Muscle of back (tissue), 13 donors: ENCODE results near the gene PPIC. TPM values are rescaled to one million over a fixed set of nuclear protein-coding genes. Genes with fewer than 3 reads are reported as not detected.

ENCODE experiments used
- DNase-seq, 3 donors: peaks; one replicate each; pipeline versions ENCODE4 v3.0.0 to v3.0.0-alpha.2; 2013
- long read RNA-seq, 9 donors: transcript quantifications; one replicate each; lab custom pipeline, GENCODE V29; 2026
- polyA plus RNA-seq, 10 donors: library from polyadenylated mRNA; unstranded; fragments of 120-200 nt; gene quantifications; one replicate each; pipeline ENCODE4 v1.2.1, GENCODE V29; 2013; ENCODE audit not compliant: insufficient read length in 10 of 10

Gene PPIC
- 10 to 100 TPM; 25.8 to 42.8 (median 33.6) TPM for polyA plus RNA-seq
- long read RNA-seq, donor 1, transcript PPIC-201 (5 exons, 1,380 nt) = major isoform, 12 of 12 reads
- long read RNA-seq, donor 1, partial matches to known transcripts = 0 of 12 reads
- long read RNA-seq, donor 1, other reads (novel, unspliced or antisense) = 0 of 12 reads
- long read RNA-seq, donor 2, transcript PPIC-201 (5 exons, 1,380 nt) = major isoform, 11 of 12 reads
- long read RNA-seq, donor 2, partial matches to known transcripts = 0 of 12 reads
- long read RNA-seq, donor 2, other reads (novel, unspliced or antisense) = 0 of 12 reads
- long read RNA-seq, donor 3 = 0 reads
- long read RNA-seq, donor 4, transcript PPIC-201 (5 exons, 1,380 nt) = major isoform, 14 of 25 reads
- long read RNA-seq, donor 4, partial matches to known transcripts = 11 of 25 reads
- long read RNA-seq, donor 4, other reads (novel, unspliced or antisense) = 0 of 25 reads
- long read RNA-seq, donor 5, transcript PPIC-201 (5 exons, 1,380 nt) = major isoform, 31 of 55 reads
- long read RNA-seq, donor 5, partial matches to known transcripts = 23 of 55 reads
- long read RNA-seq, donor 5, other reads (novel, unspliced or antisense) = 0 of 55 reads
- long read RNA-seq, donor 6, transcript PPIC-201 (5 exons, 1,380 nt) = major isoform, 24 of 39 reads
- long read RNA-seq, donor 6, partial matches to known transcripts = 12 of 39 reads
- long read RNA-seq, donor 6, other reads (novel, unspliced or antisense) = 0 of 39 reads
- long read RNA-seq, donor 7, transcript PPIC-201 (5 exons, 1,380 nt) = major isoform, 12 of 20 reads
- long read RNA-seq, donor 7, partial matches to known transcripts = 8 of 20 reads
- long read RNA-seq, donor 7, other reads (novel, unspliced or antisense) = 0 of 20 reads
- long read RNA-seq, donor 8, transcript PPIC-201 (5 exons, 1,380 nt) = major isoform, 8 of 19 reads
- long read RNA-seq, donor 8, partial matches to known transcripts = 10 of 19 reads
- long read RNA-seq, donor 8, other reads (novel, unspliced or antisense) = 0 of 19 reads
- long read RNA-seq, donor 9, partial matches to known transcripts = 0 of 2 reads
- long read RNA-seq, donor 9, other reads (novel, unspliced or antisense) = 0 of 2 reads

- peak; percentile 70 to 95 (median 90) for DNase-seq
Observed at GRCh38 chr5:123036391-123037103, at the start of gene PPIC. Gene PPIC, minus strand, starts transcription at chr5:123036725. Its CDS starts 100 bp downstream, at chr5:123036625.

GRCh38 chr5:123085638-123086286 is 49.2 kb upstream of the PPIC start:
- no peak for DNase-seq

- no peak for DNase-seq
Observed at GRCh38 chr5:123084730-123085605, 48.4 kb upstream of the PPIC start.

GRCh38 chr5:123083298-123083697 is 46.8 kb upstream of the PPIC start:
- no peak for DNase-seq

GRCh38 chr5:123080215-123080614 is 43.7 kb upstream of the PPIC start:
- no peak for DNase-seq

- no peak for DNase-seq
Observed at GRCh38 chr5:123075521-123076163, 39.1 kb upstream of the PPIC start.

GRCh38 chr5:123068368-123068938 is 31.9 kb upstream of the PPIC start:
- DNase-seq = peak in 1 of 3 donors; percentile 52

GRCh38 chr5:123066016-123066415 is 29.5 kb upstream of the PPIC start:
- DNase-seq = no peak

- DNase-seq = no peak
Observed at GRCh38 chr5:123059455-123059854, 22.9 kb upstream of the PPIC start.

GRCh38 chr5:123051206-123051605 is 14.7 kb upstream of the PPIC start:
- no peak for DNase-seq

- no peak for DNase-seq
Observed at GRCh38 chr5:123047706-123048105, 11.2 kb upstream of the PPIC start.

GRCh38 chr5:123046222-123046621 is 9.7 kb upstream of the PPIC start:
- no peak for DNase-seq

GRCh38 chr5:123044926-123045617 is 8.5 kb upstream of the PPIC start:
- DNase-seq = no peak

GRCh38 chr5:123039673-123040072 is 3.1 kb upstream of the PPIC start:
- DNase-seq = no peak

GRCh38 chr5:123037104-123037418 is 536 bp upstream of the PPIC start:
- no peak for DNase-seq

- peak; percentile 8 to 84 (median 52) for DNase-seq
Observed at GRCh38 chr5:123035918-123036390, 571 bp downstream of the PPIC start.

GRCh38 chr5:123035360-123035917 is 1.1 kb downstream of the PPIC start:
- peak; percentile 5 to 51 (median 18) for DNase-seq

GRCh38 chr5:123033157-123033671 is 3.3 kb downstream of the PPIC start:
- DNase-seq = no peak
